GM12874 (cell line): ENCODE measurements around the gene TMEM74B.

Experiments used
- CTCF ChIP-seq: IDR thresholded peaks from 2 replicates; pipeline ENCODE4 v1.5.1; 2011; ENCODE audit warnings: low read depth, mild to moderate bottlenecking, control low read depth, low read length, moderate library complexity; ENCODE audit not compliant: insufficient read depth

TMEM74B gene

DNA sequence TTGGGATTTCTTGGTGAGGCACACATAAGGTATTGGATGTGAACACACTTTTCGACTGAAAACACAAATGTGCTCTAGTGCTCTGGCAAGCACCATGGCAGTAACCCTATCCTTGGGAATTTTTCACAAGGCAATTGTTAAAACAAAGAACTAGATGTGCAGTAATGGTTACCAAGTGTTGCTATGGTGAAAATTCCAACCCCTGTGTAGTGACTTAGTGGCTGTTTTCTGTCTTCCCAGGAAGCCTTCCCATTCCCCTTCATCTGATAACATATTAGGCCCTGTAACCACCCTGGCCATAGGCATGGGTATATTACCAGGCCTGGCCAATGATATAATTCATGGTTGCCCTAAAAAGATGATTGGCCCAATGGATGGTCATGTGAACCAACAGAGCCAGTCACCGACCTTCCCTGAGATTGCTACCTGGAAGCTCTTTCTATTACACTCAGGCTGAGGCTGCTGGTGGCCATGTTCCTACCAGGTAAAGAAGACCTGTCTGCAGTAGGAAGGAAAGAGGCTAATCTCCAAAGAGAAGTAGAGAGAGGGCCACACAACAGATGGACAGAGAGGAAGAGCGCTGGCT lies 22.6 kb upstream of the TMEM74B start:
- TF ChIP-seq CTCF = no peak

GRCh38 chr20:1206366-1207148 lies 21.8 kb upstream of the TMEM74B start:
- no peak for TF ChIP-seq CTCF

- TF ChIP-seq CTCF = no peak
Observed at GRCh38 chr20:1205802-1206201, 21.0 kb upstream of the TMEM74B start.

DNA sequence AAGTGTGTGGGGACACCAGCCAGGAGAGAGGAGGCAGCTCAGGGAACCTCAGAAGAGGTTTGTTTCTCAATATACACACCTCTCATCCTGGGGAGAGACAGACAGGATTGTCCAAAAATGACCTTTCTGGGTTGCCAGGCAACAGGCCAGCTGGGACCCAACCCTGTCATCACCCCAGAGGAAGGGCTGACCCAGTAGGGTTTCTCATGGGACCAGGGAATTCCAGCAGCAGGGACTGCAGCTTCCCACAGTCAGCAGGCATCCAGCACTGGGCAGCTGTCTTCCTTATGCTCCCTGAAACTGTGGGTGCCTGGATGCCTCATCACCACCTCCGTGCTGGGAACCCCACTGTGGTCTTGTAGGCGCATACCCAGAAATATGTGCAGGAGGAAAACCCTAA lies 19.8 kb upstream of the TMEM74B start:
- no peak for TF ChIP-seq CTCF

DNA sequence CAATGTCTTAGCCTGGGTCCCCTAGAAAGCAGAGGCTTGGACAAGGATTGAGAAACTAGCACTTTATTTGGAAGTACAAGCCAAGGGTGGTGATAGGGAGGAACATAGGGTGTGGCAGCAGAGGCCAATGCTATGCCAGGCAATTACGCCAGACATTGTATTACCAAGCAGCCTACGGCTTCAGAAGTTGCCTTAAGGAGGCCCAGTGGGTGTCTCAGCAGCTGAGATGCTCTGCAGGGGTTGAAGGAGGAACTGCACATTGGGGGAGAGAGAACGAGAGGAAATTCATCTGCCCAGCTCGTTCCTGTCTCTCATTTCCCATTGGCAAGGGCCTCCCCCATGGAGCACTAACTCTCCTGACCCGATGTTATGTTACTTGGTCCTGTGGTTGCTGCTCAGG lies 19.3 kb upstream of the TMEM74B start:
- no peak for TF ChIP-seq CTCF

DNA sequence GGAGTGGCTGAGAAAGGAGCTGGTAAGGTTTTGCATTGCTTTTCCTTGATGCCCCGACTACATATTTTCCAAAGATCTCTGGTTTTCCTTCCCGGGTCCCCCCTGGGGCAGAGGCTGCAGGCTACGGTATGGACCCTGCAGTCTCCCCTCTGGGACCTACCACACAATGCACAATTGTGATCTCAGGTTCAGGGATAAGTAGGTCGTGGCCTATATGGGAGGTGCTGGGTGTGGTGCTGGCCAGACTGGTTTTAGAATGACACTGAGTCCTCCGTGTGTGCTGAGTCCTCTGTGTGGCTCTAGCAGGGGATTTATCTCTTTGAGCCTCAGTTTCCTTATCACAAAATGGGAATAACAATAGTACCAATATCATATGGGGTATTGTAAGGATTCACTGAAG lies 18.8 kb upstream of the TMEM74B start:
- TF ChIP-seq CTCF = no peak

GRCh38 chr20:1202762-1203504 lies 18.2 kb upstream of the TMEM74B start, which contains the start of gene C20orf202:
TSS of gene C20orf202 (plus strand) at chr20:1203454. CDS start at chr20:1203586, 132 bp downstream.
- TF ChIP-seq CTCF = no peak
